PC-3 (cell line): ENCODE results near the gene GSK3B. TPM values are rescaled to one million over a fixed set of nuclear protein-coding genes. Genes with fewer than 3 reads are reported as not detected.

Experiments
- ATAC-seq: fragments of 200-7000 bp; cut with Tn5 transposase; 2 replicates; pipeline ENCODE4 v1.9.1; 2020; ENCODE audit warnings: mild to moderate bottlenecking, moderate library complexity
- BruUV-seq: library from RNA; stranded (reverse); fragments of 400-500 nt; replicated peaks from 2 replicates; lab custom pipeline; 2021; lab: Mats Ljungman, UMichigan
- CTCF ChIA-PET: fragments of 300-600 bp; sonication (Branson Sonifier 250); formaldehyde crosslinking; loops from one replicate; lab custom pipeline; 2022; ENCODE audit warnings: antibody characterized with exemption; lab: Charles Lee
- POLR2A ChIA-PET: fragments of 300-600 bp; sonication (Branson Sonifier 250); formaldehyde crosslinking; loops from one replicate; lab custom pipeline; 2022; ENCODE audit warnings: antibody characterized with exemption; ENCODE audit not compliant: unreplicated experiment; lab: Charles Lee
- DNase-seq: peaks from one replicate; pipeline ENCODE4 v3.0.0-alpha.2; 2015
- H2AFZ ChIP-seq: fragments of 300-600 bp; sonication (generic); 2 replicates; pipeline ENCODE4 v1.6.0; 2016; ENCODE audit warnings: antibody characterized with exemption, low read length
- H3F3A ChIP-seq: fragments of 300-600 bp; sonication (generic); one replicate; pipeline ENCODE4 v1.6.0; 2017; ENCODE audit warnings: antibody characterized with exemption, low read length, control low read depth, mild to moderate bottlenecking; ENCODE audit not compliant: unreplicated experiment
- H3K27ac ChIP-seq: fragments of 300-600 bp; sonication (generic); 2 replicates; pipeline ENCODE4 v1.5.1; 2016; ENCODE audit warnings: mild to moderate bottlenecking, low read length
- H3K27me3 ChIP-seq: fragments of 300-600 bp; sonication (generic); 2 replicates; pipeline ENCODE4 v1.6.1; 2016; ENCODE audit warnings: low read length, mixed read lengths
- H3K36me3 ChIP-seq: fragments of 300-600 bp; sonication (generic); 2 replicates; pipeline ENCODE4 v1.6.1; 2016; ENCODE audit warnings: low read depth, mixed run types, low read length, mixed read lengths
- H3K4me1 ChIP-seq: fragments of 300-600 bp; sonication (generic); 2 replicates; pipeline ENCODE4 v1.5.1; 2016; ENCODE audit warnings: low read length; ENCODE audit not compliant: insufficient read depth
- H3K4me2 ChIP-seq: fragments of 300-600 bp; sonication (generic); 2 replicates; pipeline ENCODE4 v1.6.0; 2016; ENCODE audit warnings: low read length
- H3K4me3 ChIP-seq: fragments of 300-600 bp; sonication (generic); 2 replicates; pipeline ENCODE4 v1.5.1; 2016; ENCODE audit warnings: mild to moderate bottlenecking, low read length, mixed read lengths
- H3K79me2 ChIP-seq: fragments of 300-600 bp; sonication (generic); 2 replicates; pipeline ENCODE4 v1.6.1; 2017; ENCODE audit warnings: low read length, mixed read lengths
- H3K9ac ChIP-seq: fragments of 300-600 bp; sonication (generic); 2 replicates; pipeline ENCODE4 v1.6.0; 2016; ENCODE audit warnings: mild to moderate bottlenecking, low read length
- H3K9me2 ChIP-seq: fragments of 300-600 bp; sonication (generic); replicated peaks from 2 replicates; pipeline ENCODE4 v1.6.1; 2016; ENCODE audit warnings: mixed run types, low read length, mixed read lengths
- H3K9me3 ChIP-seq: fragments of 300-600 bp; sonication (generic); 2 replicates; pipeline ENCODE4 v1.6.1; 2016; ENCODE audit warnings: low read length, mixed read lengths
- H4K20me1 ChIP-seq: fragments of 300-600 bp; sonication (generic); 2 replicates; pipeline ENCODE4 v1.6.1; 2016; ENCODE audit warnings: low read length, mixed read lengths
- EZH2 ChIP-seq: fragments of 300-600 bp; sonication (generic); IDR thresholded peaks from one replicate; pipeline ENCODE4 v1.6.1; 2017; ENCODE audit warnings: antibody characterized with exemption, mild to moderate bottlenecking, low read length; ENCODE audit not compliant: unreplicated experiment
- EZH2phosphoT487 ChIP-seq: fragments of 300-600 bp; sonication (generic); IDR thresholded peaks from 2 replicates; pipeline ENCODE4 v1.6.1; 2018; ENCODE audit warnings: mild to moderate bottlenecking, antibody characterized with exemption, low read length, borderline replicate concordance
- intact Hi-C: fragments of 100-400 bp; cut with micrococcal nuclease; formaldehyde crosslinking; loops from 2 replicates; pipeline ENCODE4 v1.9.0; 2023
- total RNA-seq: library from RNA; depleted of rRNA; stranded (reverse); fragments of >200 nt; gene quantifications from 2 replicates; pipeline ENCODE4 v1.2.3, GENCODE V29; 2014
- TF ChIP-seq, protein P1 (sequence below): fragments of 300-600 bp; sonication (generic); conservative IDR thresholded peaks from 2 replicates; pipeline ENCODE4 v1.5.1; 2017; ENCODE audit warnings: antibody characterized with exemption, low read depth, mild to moderate bottlenecking, low read length

The GSK3B gene
- total RNA-seq, 1 experiment from 2014 or later, result 55.8 TPM

DNA sequence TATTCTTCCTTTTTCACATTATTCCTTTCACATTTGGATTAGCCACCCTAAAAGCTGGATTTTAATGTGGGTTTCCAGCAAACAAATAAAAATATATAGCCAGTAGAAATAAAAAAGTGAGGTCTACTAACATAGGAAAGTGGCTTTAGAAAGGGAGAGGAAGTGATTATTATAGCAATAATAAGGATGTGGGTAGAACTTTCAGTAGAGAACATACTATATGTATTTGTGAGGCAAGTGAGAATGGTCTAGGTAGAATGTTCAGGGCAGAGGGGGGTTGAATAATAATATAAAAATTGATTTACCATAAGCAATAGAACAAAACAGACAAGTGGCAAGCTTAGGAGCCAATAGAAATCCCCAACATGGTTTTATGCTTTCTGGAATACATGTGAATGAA is 223.7 kb downstream of the GSK3B start:
- Histone ChIP-seq H3K9me3 (no peaks in the 10 kb centered on the region), H3K4me3 (no peak overlapping the region)
- POLR2A ChIA-PET, result no interaction called here

DNA sequence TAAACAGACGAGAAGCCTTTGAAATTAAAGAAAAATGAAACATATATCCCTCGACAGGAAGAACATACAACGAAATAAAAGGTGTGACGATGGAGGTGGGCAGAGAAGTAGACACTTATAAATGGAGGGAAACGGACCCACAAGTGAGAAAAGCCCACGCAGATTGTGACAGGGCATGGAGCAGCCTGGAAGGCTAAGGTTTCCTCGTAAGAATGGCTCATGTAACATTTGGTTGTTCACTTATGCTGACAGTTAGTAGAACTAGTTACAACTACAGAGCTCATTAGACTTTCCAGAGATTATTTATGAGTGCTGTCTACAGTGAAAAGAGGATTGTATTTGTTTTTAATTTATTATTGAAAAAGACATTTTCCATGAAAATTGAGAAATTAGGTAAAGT is 229.8 kb downstream of the GSK3B start:
- POLR2A ChIA-PET, result no interaction called here
- intact Hi-C loops, result no loop called here
- Histone ChIP-seq H3K4me3 (no peak overlapping the region), H3K27me3 (no peaks in the 10 kb centered on the region), H3K36me3 (peaks cover 27% of the 10 kb centered on the region), H3F3A (no peaks in the 10 kb centered on the region), H3K4me1 (no peaks in the 10 kb centered on the region), H2AFZ (no peak overlapping the region), H3K79me2 (no peaks in the 10 kb centered on the region), H3K27ac (no peak overlapping the region), H3K4me2 (no peak overlapping the region), H4K20me1 (0 out of 2 replicates have a peak, but pooled peaks cover 4% of the 10 kb centered on the region), H3K9me3 (no peaks in the 10 kb centered on the region), H3K9ac (no peak overlapping the region), H3K9me2 (no peaks in the 10 kb centered on the region)
- ATAC-seq, result no peak
- DNase-seq, result no peak
- CTCF ChIA-PET, result no interaction called here
- BruUV-seq, result no TSS peak
- TF ChIP-seq EZH2phosphoT487, result no peak
- no peak for TF ChIP-seq EZH2
- TF ChIP-seq, protein P1, sequence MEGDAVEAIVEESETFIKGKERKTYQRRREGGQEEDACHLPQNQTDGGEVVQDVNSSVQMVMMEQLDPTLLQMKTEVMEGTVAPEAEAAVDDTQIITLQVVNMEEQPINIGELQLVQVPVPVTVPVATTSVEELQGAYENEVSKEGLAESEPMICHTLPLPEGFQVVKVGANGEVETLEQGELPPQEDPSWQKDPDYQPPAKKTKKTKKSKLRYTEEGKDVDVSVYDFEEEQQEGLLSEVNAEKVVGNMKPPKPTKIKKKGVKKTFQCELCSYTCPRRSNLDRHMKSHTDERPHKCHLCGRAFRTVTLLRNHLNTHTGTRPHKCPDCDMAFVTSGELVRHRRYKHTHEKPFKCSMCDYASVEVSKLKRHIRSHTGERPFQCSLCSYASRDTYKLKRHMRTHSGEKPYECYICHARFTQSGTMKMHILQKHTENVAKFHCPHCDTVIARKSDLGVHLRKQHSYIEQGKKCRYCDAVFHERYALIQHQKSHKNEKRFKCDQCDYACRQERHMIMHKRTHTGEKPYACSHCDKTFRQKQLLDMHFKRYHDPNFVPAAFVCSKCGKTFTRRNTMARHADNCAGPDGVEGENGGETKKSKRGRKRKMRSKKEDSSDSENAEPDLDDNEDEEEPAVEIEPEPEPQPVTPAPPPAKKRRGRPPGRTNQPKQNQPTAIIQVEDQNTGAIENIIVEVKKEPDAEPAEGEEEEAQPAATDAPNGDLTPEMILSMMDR, result no peak

More for the DNA sequence above, 223.7 kb downstream of the GSK3B start:
- H3K79me2 ChIP-seq, result no peaks in the 10 kb centered on the region
- H3K36me3 ChIP-seq, result peaks cover 5% of the 10 kb centered on the region; the same call in 1 of the 2 replicates
- DNase-seq (no peak), ATAC-seq (no peak)
- no peaks in the 10 kb centered on the region for H3K4me1 ChIP-seq
- CTCF ChIA-PET, result no interaction called here
- no peak overlapping the region for H2AFZ ChIP-seq
- no peak overlapping the region for H3K4me2 ChIP-seq
- no TSS peak for BruUV-seq
- intact Hi-C loops, result no loop called here
- TF ChIP-seq, protein P1, result no peak
- TF ChIP-seq EZH2phosphoT487, result no peak
- no peak for TF ChIP-seq EZH2
- H3K27ac ChIP-seq, result no peak overlapping the region
- no peaks in the 10 kb centered on the region for H3F3A ChIP-seq
- no peaks in the 10 kb centered on the region for H3K9me2 ChIP-seq
- H4K20me1 ChIP-seq, result 0 out of 2 replicates have a peak, but pooled peaks cover 4% of the 10 kb centered on the region
- no peaks in the 10 kb centered on the region for H3K27me3 ChIP-seq
- H3K9ac ChIP-seq, result no peak overlapping the region

DNA sequence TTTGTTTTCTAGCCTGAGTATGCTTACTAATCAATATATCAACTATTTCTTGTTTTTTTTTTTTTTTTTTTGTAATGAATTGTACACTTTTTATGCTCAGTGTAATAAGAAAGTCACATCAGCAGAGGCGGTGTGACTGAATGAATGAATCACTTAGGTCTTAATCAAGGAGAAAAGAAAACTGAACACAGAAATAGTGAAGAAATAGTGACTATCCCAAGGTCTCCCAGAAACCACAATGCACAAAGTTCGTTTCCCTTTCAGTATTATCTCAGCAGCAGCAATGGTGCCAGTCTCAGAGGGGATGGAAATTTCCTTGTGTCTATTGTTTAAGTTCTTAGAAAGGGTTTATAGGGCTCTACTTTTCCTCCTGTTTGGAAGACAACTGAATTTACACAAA is 231.6 kb downstream of the GSK3B start:
- no TSS peak for BruUV-seq
- H3K9me3 ChIP-seq, result no peaks in the 10 kb centered on the region
- ChIA-PET POLR2A (no interaction called here), CTCF (no interaction called here)
- no peaks in the 10 kb centered on the region for H4K20me1 ChIP-seq
- no peaks in the 10 kb centered on the region for H3F3A ChIP-seq
- peaks cover 41% of the 10 kb centered on the region for H3K36me3 ChIP-seq
- H3K79me2 ChIP-seq, result no peaks in the 10 kb centered on the region
- ATAC-seq, result no peak
- no peak overlapping the region for H3K4me3 ChIP-seq
- H3K9ac ChIP-seq, result no peak overlapping the region
- H3K4me2 ChIP-seq, result no peak overlapping the region
- no peaks in the 10 kb centered on the region for H3K27me3 ChIP-seq
- no peak for DNase-seq
- no peak for TF ChIP-seq EZH2
- TF ChIP-seq, protein P1, result no peak
- no peak for TF ChIP-seq EZH2phosphoT487
- no peaks in the 10 kb centered on the region for H3K9me2 ChIP-seq
- intact Hi-C loops, result no loop called here
- H2AFZ ChIP-seq, result no peak overlapping the region
- H3K27ac ChIP-seq, result no peak overlapping the region
- H3K4me1 ChIP-seq, result 0 out of 2 replicates have a peak, but pooled peaks cover under 1% of the 10 kb centered on the region
